Activated naive CD8-positive, alpha-beta T cell (primary cell): ENCODE measurements around the gene PSMB5.

Experiments
- H3K27ac Mint-ChIP-seq: one replicate; pipeline ENCODE4 v1.8.0; 2021; ENCODE audit warnings: mixed read lengths
- H3K27me3 Mint-ChIP-seq: one replicate; pipeline ENCODE4 v1.8.0; 2021; ENCODE audit warnings: mixed read lengths
- H3K36me3 Mint-ChIP-seq: one replicate; pipeline ENCODE4 v1.8.0; 2021; ENCODE audit warnings: mixed read lengths
- H3K4me1 Mint-ChIP-seq: one replicate; pipeline ENCODE4 v1.8.0; 2021; ENCODE audit warnings: low read depth, mixed read lengths
- H3K4me3 Mint-ChIP-seq: one replicate; pipeline ENCODE4 v1.8.0; 2021; ENCODE audit warnings: mild to moderate bottlenecking, mixed read lengths
- H3K9me3 Mint-ChIP-seq: one replicate; pipeline ENCODE4 v1.8.0; 2021; ENCODE audit warnings: low read depth, mixed read lengths

PSMB5 gene

GRCh38 chr14:23053426-23053825 lies 18.7 kb upstream of the PSMB5 start:
- Mint-ChIP-seq H3K27ac (no peak overlapping the region), H3K4me1 (peaks cover 17% of the 10 kb centered on the region), H3K27me3 (no peaks in the 10 kb centered on the region), H3K4me3 (no peak overlapping the region), H3K36me3 (no peaks in the 10 kb centered on the region), H3K9me3 (no peaks in the 10 kb centered on the region)

GRCh38 chr14:23052671-23053070 lies 18.0 kb upstream of the PSMB5 start:
- H3K9me3 Mint-ChIP-seq: no peaks in the 10 kb centered on the region
- no peak overlapping the region for H3K4me3 Mint-ChIP-seq
- no peaks in the 10 kb centered on the region for H3K36me3 Mint-ChIP-seq
- peaks cover 11% of the 10 kb centered on the region for H3K4me1 Mint-ChIP-seq
- no peaks in the 10 kb centered on the region for H3K27me3 Mint-ChIP-seq
- no peak overlapping the region for H3K27ac Mint-ChIP-seq

GRCh38 chr14:23052182-23052623 lies 17.5 kb upstream of the PSMB5 start:
- Mint-ChIP-seq H3K9me3 (no peaks in the 10 kb centered on the region), H3K4me1 (peaks cover 11% of the 10 kb centered on the region), H3K36me3 (peaks cover 2% of the 10 kb centered on the region), H3K4me3 (no peak overlapping the region), H3K27me3 (no peaks in the 10 kb centered on the region), H3K27ac (no peak overlapping the region)

GRCh38 chr14:23051141-23052057 lies 16.7 kb upstream of the PSMB5 start:
- Mint-ChIP-seq H3K36me3 (peaks cover 2% of the 10 kb centered on the region), H3K4me1 (peaks cover 7% of the 10 kb centered on the region), H3K27ac (no peak overlapping the region), H3K9me3 (no peaks in the 10 kb centered on the region), H3K4me3 (no peak overlapping the region), H3K27me3 (no peaks in the 10 kb centered on the region)

- H3K4me3 Mint-ChIP-seq: no peak overlapping the region
- H3K27me3 Mint-ChIP-seq: peaks cover 1% of the 10 kb centered on the region
- H3K27ac Mint-ChIP-seq: no peak overlapping the region
- no peaks in the 10 kb centered on the region for H3K4me1 Mint-ChIP-seq
- H3K36me3 Mint-ChIP-seq: peaks cover 2% of the 10 kb centered on the region
- no peaks in the 10 kb centered on the region for H3K9me3 Mint-ChIP-seq
These were observed 14.3 kb upstream of the PSMB5 start for GRCh38 chr14:23049011-23049410.

- Mint-ChIP-seq H3K27me3 (peaks cover 1% of the 10 kb centered on the region), H3K4me1 (no peaks in the 10 kb centered on the region), H3K9me3 (no peaks in the 10 kb centered on the region), H3K4me3 (no peak overlapping the region), H3K27ac (no peak overlapping the region), H3K36me3 (peaks cover 2% of the 10 kb centered on the region)
These were observed 13.3 kb upstream of the PSMB5 start for GRCh38 chr14:23047751-23048693.

GRCh38 chr14:23047034-23047634 lies 12.4 kb upstream of the PSMB5 start:
- Mint-ChIP-seq H3K27me3 (peaks cover 1% of the 10 kb centered on the region), H3K4me1 (no peaks in the 10 kb centered on the region), H3K4me3 (no peak overlapping the region), H3K27ac (no peak overlapping the region), H3K9me3 (no peaks in the 10 kb centered on the region), H3K36me3 (peaks cover 2% of the 10 kb centered on the region)

GRCh38 chr14:23045419-23046357 lies 11.0 kb upstream of the PSMB5 start:
- Mint-ChIP-seq H3K27ac (no peak overlapping the region), H3K4me3 (no peak overlapping the region), H3K27me3 (peaks cover 1% of the 10 kb centered on the region), H3K9me3 (no peaks in the 10 kb centered on the region), H3K4me1 (no peaks in the 10 kb centered on the region), H3K36me3 (peaks cover 2% of the 10 kb centered on the region)

- Mint-ChIP-seq H3K4me1 (no peaks in the 10 kb centered on the region), H3K9me3 (no peaks in the 10 kb centered on the region), H3K36me3 (peaks cover 2% of the 10 kb centered on the region), H3K27me3 (peaks cover 1% of the 10 kb centered on the region), H3K27ac (no peak overlapping the region), H3K4me3 (no peak overlapping the region)
These were observed 10.1 kb upstream of the PSMB5 start for GRCh38 chr14:23044840-23045239.

- Mint-ChIP-seq H3K4me3 (no peak overlapping the region), H3K4me1 (no peaks in the 10 kb centered on the region), H3K27me3 (peaks cover 1% of the 10 kb centered on the region), H3K27ac (no peak overlapping the region), H3K36me3 (peaks cover 2% of the 10 kb centered on the region), H3K9me3 (no peaks in the 10 kb centered on the region)
These were observed 9.1 kb upstream of the PSMB5 start for GRCh38 chr14:23043754-23044153.

- H3K4me3 Mint-ChIP-seq: no peak overlapping the region
- peaks cover 1% of the 10 kb centered on the region for H3K27me3 Mint-ChIP-seq
- no peaks in the 10 kb centered on the region for H3K9me3 Mint-ChIP-seq
- no peak overlapping the region for H3K27ac Mint-ChIP-seq
- H3K36me3 Mint-ChIP-seq: peaks cover 2% of the 10 kb centered on the region
- no peaks in the 10 kb centered on the region for H3K4me1 Mint-ChIP-seq
These were observed 8.4 kb upstream of the PSMB5 start for GRCh38 chr14:23043145-23043544.

- Mint-ChIP-seq H3K4me1 (no peaks in the 10 kb centered on the region), H3K4me3 (no peak within 1 kb of the TSS), H3K27me3 (peaks cover 1% of the 10 kb centered on the region), H3K9me3 (no peaks in the 10 kb centered on the region), H3K36me3 (no peaks in the 10 kb centered on the region), H3K27ac (no peak within 1 kb of the TSS)
These were observed 7.7 kb upstream of the PSMB5 start, which contains the start of gene PSMB11 for GRCh38 chr14:23042162-23042965. PSMB11 (plus strand) TSS chr14:23042212; CDS start chr14:23042226, 14 bp downstream.

- Mint-ChIP-seq H3K36me3 (no peaks in the 10 kb centered on the region), H3K4me3 (no peak overlapping the region), H3K4me1 (no peaks in the 10 kb centered on the region), H3K9me3 (no peaks in the 10 kb centered on the region), H3K27me3 (peaks cover 1% of the 10 kb centered on the region), H3K27ac (no peak overlapping the region)
These were observed 7.0 kb upstream of the PSMB5 start for GRCh38 chr14:23041729-23042128.
